Hindlimb muscle (tissue), 1 donor: Measurements from ENCODE around the gene PLEKHA7. TPM values are rescaled to one million over a fixed set of nuclear protein-coding genes. Genes with fewer than 3 reads are reported as not detected.
"Not testable (repeated sequence)": the region's sequence is repeated elsewhere in the genome, so short reads cannot be mapped to it uniquely, and the experiment has no call there.

Experiments
- DNase-seq: peaks from one replicate; pipeline ENCODE4 v3.0.0-alpha.2; 2013
- polyA plus RNA-seq: library from polyadenylated mRNA; unstranded; fragments of 120-200 nt; gene quantifications from one replicate; pipeline ENCODE4 v1.2.1, GENCODE V29; 2013; ENCODE audit not compliant: insufficient read length

PLEKHA7 gene
- polyA plus RNA-seq, 1 donor = 5.7 TPM

DNA sequence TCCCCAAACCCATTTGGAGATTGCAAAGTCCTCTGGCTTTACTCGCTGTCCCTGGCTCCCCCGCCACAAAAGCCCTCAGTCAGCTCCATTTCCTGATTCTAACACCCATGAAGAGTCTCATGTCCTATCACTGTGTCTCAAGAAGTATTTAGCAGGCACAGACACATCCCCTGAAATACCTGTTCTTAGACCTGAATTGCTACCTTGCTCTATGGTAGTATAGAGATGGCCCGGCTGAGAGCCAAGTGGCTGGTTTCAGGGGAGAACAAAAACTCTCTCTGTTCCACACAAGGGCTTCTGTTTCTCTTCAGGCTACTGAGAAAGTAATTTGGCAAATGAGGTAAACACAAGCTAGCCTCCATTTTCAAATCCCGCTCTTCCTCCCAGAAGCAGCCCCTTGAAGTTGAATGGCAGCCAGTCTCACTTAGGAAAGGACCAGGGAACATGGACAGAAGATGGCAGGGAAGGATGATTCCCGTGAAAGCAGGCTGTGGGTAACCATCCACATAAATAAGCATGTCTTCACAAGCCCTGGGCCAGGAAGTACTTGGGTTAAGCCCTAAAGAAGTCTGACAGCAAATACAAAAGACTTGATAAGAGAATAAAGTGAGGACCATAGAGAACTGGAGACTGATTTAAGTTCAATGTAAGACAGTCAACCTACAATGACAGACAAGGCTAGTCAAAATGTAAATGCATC lies 138.0 kb downstream of the PLEKHA7 start:
- DNase-seq = no peak

DNA sequence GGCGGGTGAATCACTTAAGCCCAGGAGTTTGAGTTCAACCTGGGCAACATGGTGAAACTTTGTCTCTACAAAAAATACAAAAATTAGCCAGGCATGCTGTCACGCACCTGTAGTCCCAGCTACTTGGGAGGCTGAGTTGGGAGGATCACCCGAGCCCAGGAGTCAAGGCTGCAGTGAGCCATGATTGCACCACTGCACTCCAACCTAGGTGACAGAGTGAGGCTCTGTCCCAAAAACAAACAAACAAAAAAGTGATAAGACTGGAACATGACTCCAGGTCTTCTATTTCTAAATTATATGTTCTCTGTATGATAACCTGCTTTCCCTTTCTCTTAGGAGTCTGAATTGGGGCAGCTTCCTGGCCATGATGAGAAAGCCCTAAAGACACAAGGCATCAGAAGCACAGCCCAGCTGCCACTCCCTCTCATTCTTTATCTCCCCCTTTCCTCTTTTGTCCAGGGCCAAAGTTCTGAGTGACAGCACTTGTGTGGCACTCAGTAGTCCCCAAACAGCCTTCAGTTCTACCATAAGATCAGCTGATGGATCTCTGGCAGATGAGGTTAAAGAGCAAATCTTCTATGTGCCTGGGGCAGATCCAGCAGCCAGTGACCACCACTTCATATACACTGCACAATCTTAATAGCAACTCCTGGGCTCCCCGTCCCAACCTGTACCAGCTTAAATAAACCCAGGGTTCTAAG lies 139.8 kb downstream of the PLEKHA7 start:
- no peak for DNase-seq

DNA sequence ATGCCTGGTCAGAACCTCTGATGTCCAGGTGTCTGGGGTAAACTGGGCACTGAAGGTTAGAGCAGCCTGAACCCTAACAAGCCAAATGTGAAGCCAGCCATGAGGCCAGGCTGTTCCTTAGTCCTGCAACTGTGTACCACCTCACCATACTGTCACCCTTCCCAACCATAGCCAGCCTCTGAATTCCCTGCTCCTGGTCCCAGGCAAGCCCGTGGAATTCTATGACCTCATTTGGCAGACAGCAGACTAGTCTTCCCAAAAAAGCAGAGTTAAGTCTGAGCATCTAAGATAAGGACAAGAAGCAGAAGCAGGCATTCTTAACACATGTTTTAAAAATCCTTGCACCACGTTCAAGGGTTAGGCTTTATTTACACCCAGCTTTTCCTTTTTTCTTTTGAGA lies 140.9 kb downstream of the PLEKHA7 start:
- no peak for DNase-seq

DNA sequence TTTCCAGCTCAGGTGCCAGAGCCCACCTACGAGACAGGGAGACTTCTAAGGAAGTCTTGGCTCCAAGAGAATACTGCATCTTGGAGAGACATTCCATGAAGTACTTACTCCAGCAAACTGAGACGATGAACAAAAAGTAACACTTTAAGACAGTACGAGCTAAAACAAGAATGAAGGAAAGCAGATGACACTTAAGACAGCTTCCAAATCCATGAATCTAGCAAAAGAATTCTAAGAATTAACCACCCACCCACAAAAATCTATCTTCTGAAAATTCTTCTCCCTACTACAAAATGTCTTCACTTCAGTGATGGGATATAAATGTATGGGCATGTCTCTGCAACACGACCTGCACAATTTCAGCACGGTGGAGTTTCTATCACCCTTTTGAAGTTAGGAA lies 142.8 kb downstream of the PLEKHA7 start:
- no peak for DNase-seq

DNA sequence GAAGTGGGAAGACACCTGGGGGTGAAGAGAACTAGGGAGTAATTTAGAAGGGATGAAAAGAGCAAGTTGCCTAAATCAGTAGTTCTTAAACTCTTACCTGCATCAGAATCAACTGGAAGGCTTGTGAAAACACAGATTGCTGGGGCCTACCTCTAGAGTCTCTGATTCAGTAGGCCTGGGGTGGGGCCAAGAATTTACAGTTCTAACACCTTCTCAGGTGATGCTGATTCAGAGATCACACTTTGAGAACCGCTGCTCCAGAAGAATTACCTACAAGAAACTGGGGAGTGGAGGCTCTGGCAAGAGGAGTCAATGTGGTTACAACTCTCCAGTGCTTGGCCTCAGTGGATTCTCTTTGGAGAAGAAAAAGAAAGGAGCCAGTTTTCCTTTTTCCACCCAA lies 147.1 kb downstream of the PLEKHA7 start:
- no peak for DNase-seq

DNA sequence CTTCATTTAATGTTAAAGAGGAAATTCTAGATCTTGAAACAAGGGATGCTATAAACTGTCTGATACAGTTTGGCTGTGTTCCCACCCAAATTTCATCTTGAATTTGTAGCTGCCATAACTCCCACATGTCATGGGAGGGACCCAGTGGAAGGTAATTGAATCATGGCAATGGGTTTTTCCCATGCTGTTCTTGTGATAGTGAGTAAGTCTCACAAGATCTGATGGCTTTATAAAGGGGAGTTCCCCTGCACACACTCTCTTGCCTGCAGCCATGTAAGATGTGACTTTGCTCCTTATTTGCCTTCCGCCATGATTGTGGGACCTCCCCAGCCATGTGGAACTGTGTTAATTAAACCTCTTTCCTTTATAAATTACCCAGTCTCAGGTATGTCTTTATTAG lies 149.8 kb downstream of the PLEKHA7 start:
- DNase-seq = not testable (repeated sequence)

DNA sequence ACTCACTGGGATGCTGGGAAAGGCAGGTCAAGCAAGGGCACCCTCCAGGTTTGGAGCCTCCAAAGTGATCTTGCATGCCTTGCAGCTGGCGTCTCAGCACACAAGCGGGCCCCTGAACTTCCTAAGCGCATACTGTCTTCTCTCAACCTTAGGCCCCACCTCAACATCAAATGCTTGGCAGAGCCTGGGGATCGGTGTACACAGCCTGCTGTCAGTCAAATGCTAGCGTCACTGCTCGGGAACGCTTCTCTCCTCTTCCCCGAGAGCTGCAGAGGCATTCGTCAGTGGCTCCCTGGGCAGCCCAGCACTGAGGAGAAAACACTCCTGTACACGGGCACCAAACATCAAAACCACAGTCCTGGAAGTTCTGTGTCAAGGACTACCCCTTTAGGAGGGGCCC lies 150.8 kb downstream of the PLEKHA7 start:
- DNase-seq = no peak

DNA sequence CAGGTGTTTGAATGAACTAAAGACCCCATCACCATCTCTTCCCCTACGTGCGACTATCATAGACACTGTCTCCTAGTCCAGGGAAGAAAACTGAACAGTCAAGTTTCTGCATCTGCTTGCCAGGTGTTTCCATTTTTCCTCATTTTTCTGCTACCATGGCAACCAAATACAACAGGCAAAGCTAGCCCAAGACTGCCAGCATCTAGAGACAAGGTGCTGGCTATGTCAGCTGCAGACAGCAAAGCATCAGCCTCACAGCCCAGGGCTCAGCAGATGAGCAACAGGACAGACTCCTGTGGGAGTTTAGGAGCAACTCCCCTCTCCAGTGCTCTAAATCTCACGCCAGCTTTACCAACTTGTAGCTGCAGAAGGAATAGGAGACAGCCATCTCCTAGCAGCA lies 151.5 kb downstream of the PLEKHA7 start:
- no peak for DNase-seq

DNA sequence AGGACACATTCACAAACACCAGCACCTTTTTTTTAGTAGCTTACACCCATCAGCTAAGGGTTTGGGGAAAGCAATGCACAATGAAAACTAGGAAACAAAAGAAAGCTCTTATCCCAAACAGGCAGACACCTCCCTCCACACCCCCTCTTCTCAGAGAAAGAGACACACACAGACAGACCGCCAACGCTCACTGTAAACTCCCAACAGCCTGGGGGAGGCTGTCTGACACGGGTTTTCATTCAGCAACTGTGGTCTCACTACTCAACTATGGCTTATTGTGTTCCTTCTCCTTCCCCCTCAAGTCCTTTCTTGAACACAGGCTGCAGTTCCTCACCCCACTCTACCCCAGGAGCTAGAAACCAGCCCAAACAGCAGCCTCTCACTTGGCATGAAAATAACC lies 152.4 kb downstream of the PLEKHA7 start:
- DNase-seq = no peak

DNA sequence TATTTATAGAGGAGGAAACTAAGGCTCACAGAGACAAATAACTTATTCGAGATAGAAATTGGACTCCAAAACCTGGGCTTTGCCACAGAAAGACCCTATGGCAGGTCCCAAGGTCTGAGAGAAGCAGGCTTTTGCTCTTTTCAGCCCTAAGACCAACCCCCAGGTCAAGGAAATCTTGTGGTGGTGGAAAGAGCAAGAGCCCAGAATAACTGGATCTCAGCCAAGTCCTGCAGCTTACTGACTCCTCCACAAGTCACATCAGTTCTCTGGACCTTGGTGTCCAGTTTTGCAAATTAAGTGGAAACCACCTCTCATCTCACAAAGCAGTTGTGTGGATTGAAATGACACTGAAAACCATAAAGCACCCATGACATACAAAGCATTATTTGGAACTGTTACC lies 153.6 kb downstream of the PLEKHA7 start:
- DNase-seq = no peak

DNA sequence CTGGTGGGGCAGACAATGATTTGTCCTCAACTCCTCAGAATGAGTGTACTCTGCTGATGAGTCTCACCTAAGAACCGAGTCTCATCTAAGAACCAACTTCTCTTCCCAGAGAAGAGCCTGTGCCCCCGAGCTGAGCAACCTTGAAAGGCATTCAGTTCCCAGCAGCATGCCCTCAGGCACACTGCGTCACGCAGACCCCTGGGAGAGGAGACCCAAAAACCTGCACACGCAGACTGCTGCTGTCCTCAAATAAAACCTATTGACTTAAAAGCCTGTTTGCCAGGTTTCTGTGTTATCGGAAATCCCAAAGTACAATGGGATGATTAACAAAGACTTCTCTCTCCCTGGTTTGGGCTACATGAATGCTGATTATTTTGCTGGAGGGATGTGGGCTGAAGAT lies 154.6 kb downstream of the PLEKHA7 start:
- DNase-seq = no peak

DNA sequence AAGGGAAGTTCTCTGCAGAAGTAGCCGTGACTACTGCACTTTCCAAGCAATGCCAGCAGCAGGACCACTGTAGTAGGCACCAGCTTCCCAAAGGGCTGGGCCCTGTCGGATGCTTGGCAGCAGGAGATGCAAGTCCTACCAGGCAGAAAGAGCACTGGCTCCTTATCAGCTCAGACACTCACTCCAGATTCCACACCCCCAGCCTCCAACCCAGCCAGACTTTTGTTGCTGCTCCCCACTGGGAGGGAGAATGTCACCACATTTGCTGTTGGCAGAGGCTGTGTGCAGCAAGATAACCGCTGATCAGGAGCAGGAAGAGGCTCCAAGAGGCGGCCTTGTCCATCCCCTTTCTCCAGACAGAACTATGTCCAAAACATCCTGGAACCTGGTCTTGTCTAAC lies 157.0 kb downstream of the PLEKHA7 start:
- no peak for DNase-seq

DNA sequence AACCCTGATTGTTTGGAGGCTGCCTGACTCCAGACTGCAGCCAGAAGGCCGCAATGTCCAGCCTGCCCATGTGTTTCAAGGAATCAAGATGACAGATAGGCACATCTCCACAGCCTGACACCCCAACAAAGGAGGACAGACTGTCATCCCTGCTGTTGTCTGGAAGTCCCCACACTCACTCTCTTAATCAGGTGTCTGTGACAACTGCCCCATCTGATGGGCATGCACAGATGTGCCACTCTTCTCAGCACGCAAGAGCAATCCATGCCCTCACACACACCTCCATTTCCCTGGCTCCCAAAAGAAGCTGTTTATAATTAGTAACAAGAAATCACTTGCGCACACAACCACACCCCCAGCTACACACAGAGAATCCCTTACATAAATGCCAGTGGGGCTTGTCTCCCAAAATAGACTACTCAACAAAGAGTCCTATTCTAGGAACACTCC lies 158.2 kb downstream of the PLEKHA7 start:
- DNase-seq = no peak

DNA sequence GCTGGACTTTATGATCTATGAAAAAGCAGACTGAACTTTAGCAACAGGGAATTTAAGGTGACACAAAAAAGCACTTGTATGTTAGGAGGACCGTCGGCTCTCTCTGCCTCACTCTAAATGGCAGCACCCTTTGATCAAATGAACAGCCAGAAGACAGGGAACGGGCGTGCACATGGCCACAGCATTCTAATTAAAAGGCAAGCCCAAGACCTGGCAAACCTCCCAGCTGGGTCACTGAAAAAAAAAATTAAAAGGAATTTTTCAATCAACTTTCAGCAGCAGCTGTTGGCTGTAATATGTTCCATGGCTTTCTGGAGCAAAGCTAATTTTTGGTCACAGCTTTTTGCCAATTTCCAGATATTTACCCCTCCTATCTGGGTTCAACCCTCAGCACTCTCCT lies 159.2 kb downstream of the PLEKHA7 start:
- DNase-seq = no peak

DNA sequence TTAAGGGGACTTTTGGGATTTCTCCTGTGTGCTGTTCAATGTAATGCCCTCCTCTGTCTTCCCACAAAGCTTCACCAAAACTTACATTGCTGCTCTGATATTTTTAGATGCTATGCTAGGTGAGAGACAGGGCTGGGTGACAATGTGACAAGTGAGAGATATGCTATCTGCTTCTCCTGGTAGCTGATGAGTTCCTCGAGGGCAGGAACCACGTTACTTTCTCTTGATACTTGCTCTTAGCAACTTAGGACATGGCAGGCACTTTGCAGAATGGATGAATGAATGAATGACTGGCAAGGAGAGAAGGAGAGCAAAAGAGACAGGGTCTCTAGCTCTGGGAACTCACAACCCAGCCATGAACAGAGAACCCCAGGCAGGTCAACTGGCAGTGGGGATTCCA lies 160.4 kb downstream of the PLEKHA7 start:
- no peak for DNase-seq

DNA sequence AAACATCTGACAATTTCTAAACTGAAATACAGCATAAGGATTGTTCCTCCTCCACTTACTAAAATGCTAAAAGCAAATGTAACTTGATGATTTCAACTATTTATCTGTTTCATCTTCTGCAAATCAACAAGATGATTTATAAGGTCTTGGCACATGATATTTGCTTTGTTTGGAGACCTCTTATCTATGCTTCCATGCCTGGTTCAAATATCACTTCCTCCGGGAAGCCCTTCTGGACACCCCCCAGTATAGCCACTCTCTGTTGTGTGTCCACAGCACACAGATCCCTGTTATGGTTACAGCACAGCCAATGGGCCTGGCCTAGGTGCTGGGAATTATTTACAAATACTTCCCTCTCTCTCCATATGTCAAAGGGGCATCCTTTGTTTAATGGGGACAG lies 160.9 kb downstream of the PLEKHA7 start:
- no peak for DNase-seq

DNA sequence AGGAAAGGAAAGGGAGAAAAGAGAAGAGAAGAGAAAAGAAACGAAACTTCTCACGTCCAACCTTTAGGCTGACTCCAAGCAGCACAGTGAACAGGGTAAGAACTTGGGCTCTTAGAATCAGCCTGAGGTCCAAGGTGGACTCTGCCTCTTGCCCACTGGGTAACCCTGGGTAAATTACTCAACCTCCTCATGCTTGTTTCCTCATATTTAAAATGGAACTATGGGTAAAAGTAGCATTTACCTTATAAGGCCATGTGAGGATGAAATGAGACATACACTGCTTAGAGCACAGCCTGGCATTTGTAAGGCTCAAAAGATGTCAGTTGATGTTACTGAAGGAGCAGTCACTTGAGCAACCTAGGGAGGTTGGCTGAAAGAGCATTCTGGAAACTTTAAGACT lies 167.9 kb downstream of the PLEKHA7 start:
- DNase-seq = no peak

DNA sequence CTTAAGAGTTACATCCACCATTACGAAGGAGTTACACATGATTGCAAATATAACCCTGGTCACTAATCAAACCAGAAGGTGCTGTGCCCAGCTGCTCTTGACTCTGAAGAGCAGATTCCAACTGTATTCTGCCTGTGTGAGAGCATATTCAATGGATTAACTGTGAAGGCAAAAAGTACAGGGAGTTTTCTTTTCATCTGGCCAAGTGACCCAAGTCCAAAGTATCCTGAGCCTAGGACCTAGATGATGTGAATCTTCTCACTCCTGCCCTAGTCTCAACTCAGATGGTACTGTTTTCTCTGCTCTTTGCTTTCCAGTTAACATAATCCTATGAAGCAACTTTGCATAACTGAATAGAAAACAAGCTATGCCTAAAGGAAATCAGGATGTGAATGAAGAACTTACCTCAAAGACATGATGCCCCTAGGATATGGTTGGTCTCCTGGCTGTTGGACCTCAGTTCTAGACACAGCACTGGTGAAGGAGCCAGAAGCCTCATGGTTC lies 169.9 kb downstream of the PLEKHA7 start:
- DNase-seq = no peak

DNA sequence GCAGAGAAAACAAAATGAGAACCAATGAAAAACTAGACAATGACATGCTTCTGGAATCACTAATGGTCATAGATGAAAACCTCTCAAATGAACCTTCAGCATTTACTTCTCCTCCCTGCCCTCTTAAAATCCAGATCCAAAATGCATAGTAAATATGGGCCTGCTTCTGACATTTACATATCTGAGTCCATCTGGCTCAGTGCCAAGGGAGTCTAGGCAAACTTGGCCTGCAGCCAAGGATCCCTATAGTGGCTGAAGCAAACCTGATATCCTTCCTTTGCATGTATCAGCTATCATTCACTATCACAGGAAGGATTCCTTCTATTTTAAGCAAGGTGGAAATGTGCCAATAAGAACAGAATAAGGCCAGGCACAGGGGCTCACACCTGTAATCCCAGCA lies 170.9 kb downstream of the PLEKHA7 start:
- DNase-seq = no peak

DNA sequence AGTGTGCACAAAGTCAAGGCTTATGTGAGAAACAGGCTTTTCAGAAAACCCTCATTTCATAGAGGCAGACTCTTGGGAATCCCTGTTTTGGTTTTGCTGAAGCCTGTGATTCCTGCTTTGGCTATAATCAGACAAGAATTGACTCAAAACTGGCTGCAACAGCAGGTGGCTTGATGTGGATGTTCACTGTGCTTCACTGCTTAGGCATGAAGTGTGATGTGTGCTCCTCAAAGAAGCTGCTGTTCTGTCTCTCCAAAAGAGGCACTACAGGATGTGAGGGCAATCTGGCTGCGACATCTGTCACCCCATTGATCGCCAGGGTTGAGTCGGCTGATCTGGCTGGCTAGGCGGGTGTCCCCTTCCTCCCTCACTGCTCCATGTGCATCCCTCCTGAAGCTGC lies 172.2 kb downstream of the PLEKHA7 start:
- no peak for DNase-seq

DNA sequence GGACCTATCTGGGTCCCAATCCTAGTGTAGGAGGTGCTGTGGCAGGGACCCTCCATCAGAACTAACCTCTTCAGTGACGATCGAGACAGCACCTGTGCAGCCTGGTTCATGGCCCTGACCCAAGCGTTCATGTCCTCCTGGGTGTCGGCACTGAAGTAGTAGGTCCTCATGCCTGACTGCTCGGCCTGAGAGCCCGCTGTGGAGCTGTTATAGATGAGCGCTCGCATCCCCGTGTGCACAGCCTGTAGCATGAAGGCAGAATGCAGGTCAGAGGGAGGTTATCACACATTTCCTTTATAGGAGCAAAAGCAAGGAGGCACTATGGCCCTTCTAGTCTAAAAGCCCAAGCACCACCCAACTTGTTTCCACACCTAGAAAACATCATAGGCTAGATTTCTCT lies 172.7 kb downstream of the PLEKHA7 start:
- no peak for DNase-seq

DNA sequence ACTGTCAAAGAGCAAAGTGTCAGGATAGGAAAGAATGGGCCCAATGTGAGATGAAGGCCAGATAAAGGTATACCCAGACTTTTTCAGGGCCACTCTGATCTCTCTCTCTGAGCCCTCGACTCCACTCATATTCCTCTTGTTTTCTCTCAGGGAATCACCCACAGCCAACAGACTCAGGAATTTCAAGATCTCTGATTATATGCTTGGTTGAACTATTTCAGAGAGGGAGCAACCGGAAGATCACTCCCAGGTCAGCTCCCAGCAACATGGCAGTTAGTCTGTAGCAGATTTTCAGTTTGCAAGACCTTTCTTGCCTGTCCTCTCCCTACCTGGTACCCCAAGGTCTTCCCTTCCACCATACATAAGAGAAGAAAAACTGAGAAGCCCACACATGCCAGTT lies 173.3 kb downstream of the PLEKHA7 start:
- no peak for DNase-seq

DNA sequence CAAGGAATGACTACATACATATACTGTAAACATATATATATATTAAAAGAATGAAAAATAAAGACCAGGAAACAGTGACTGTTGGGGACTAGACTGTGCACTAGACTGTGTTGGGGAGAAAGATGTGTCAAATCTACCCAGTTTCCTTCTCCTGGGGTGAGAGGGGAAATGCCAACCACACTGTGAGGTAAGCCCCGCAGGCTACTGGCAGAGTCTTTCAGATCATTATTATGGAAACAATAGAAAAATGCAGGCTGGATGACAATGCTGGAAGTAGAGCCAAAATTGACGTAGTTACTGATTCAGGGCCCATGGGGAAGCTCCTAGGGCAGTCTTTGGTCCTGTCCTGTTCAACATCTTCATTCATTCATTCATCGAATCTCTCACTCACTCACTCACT lies 174.4 kb downstream of the PLEKHA7 start:
- no peak for DNase-seq

DNA sequence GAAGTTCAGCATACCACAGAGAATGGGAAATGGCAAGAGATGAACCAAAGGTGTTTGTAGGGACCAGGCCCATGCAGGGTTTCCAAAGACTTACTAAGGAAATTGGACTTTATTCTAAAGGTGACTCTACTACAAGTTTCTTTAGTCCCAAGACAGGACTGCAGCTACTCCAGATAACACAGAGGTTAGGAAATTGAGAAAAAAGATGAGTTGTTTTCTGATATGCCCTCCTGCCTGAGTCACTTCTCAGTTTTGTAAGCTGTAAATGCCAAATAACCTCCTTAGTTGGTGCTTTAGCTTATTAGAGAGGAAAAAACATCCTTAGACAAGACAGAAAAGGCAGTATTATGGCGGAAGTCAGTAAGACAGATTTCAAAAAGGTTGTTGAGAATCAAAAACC lies 179.8 kb downstream of the PLEKHA7 start:
- no peak for DNase-seq
